Endodermal cell (in vitro differentiated cells): ENCODE measurements around the gene CD44. TPM values are rescaled to one million over a fixed set of nuclear protein-coding genes. Genes with fewer than 3 reads are reported as not detected.

Experiments
- DNase-seq: peaks from one replicate; pipeline ENCODE4 v3.0.0-alpha.2; 2017
- H3K27ac ChIP-seq: 2 replicates; pipeline ENCODE4 v1.5.1; 2013; ENCODE audit warnings: mild to moderate bottlenecking, low read depth, low read length, moderate library complexity
- H3K27me3 ChIP-seq: 2 replicates; pipeline ENCODE4 v1.6.1; 2013; ENCODE audit warnings: mild to moderate bottlenecking, low read length, moderate library complexity; ENCODE audit not compliant: insufficient read depth, control insufficient read depth, poor library complexity, severe bottlenecking
- H3K36me3 ChIP-seq: 2 replicates; pipeline ENCODE4 v1.7.0; 2013; ENCODE audit warnings: mild to moderate bottlenecking, low read length, moderate library complexity; ENCODE audit not compliant: control insufficient read depth, insufficient read depth
- H3K4me1 ChIP-seq: one replicate; pipeline ENCODE4 v1.7.0; 2013; ENCODE audit warnings: low read length; ENCODE audit not compliant: control insufficient read depth, insufficient read depth
- H3K4me3 ChIP-seq: 2 replicates; pipeline ENCODE4 v1.5.1; 2013; ENCODE audit warnings: mild to moderate bottlenecking, low read length, moderate library complexity
- H3K9ac ChIP-seq: 2 replicates; pipeline ENCODE4 v1.6.1; 2013; ENCODE audit warnings: mild to moderate bottlenecking, low read length, moderate library complexity; ENCODE audit not compliant: poor library complexity, severe bottlenecking; ENCODE audit errors: extremely low read depth
- H3K9me3 ChIP-seq: 2 replicates; pipeline ENCODE4 v1.6.1; 2013; ENCODE audit warnings: mild to moderate bottlenecking, low read length, moderate library complexity; ENCODE audit not compliant: control insufficient read depth
- H3K27ac Mint-ChIP-seq: 2 replicates; pipeline ENCODE4 v1.8.0; 2020; ENCODE audit warnings: mixed read lengths
- H3K27me3 Mint-ChIP-seq: 2 replicates; pipeline ENCODE4 v1.8.0; 2021; ENCODE audit warnings: mild to moderate bottlenecking, mixed read lengths; ENCODE audit not compliant: insufficient read depth
- H3K36me3 Mint-ChIP-seq: 2 replicates; pipeline ENCODE4 v1.8.0; 2020; ENCODE audit warnings: low read depth, mixed read lengths
- H3K4me1 Mint-ChIP-seq: 2 replicates; pipeline ENCODE4 v1.8.0; 2020; ENCODE audit warnings: mixed read lengths
- H3K4me3 Mint-ChIP-seq: 2 replicates; pipeline ENCODE4 v1.8.0; 2020; ENCODE audit warnings: mild to moderate bottlenecking, moderate library complexity, mixed read lengths
- H3K9me3 Mint-ChIP-seq: 2 replicates; pipeline ENCODE4 v1.8.0; 2020; ENCODE audit warnings: mild to moderate bottlenecking, mixed read lengths
- CTCF ChIP-seq: fragments of 200-600 bp; sonication (generic); conservative IDR thresholded peaks from 2 replicates; pipeline ENCODE4 v1.5.0; 2021; ENCODE audit warnings: antibody characterized with exemption, mild to moderate bottlenecking
- WGBS, 2 experiments: methylation state at CpG; one replicate each; pipeline versions ENCODE4 v1.1.5 to v1.1.7; 2013; ENCODE audit warnings: missing lambda C conversion rate in 2 of 2, mixed read lengths in 1 of 2; ENCODE audit not compliant: insufficient coverage in 1 of 2, insufficient read length in 1 of 2; 5-methylcytosine and 5-hydroxymethylcytosine counted together
- total RNA-seq, 2 donors: library from RNA; stranded (reverse); fragmentation: NEBNext Ultra II Directional in 1 of 2; extraction: Animal tissue kit (Norgen Biotek cat#: 25700) in 1 of 2; gene quantifications; 2 replicates in 1 of 2; 3 replicates in 1 of 2; pipeline ENCODE4 v1.2.1, GENCODE V29; 2021

CD44 gene
- total RNA-seq, 2 donors from 2014 or later = 1.2 to 4.6 TPM

- Mint-ChIP-seq H3K27me3 (peaks cover 15% of the 10 kb centered on the region), H3K4me1 (no peaks in the 10 kb centered on the region), H3K9me3 (peaks cover 8% of the 10 kb centered on the region), H3K27ac (no peak overlapping the region), H3K4me3 (no peak overlapping the region), H3K36me3 (no peaks in the 10 kb centered on the region)
- Histone ChIP-seq H3K9me3 (peaks cover 4% of the 10 kb centered on the region), H3K36me3 (no peaks in the 10 kb centered on the region), H3K27ac (no peak overlapping the region), H3K4me3 (no peak overlapping the region), H3K27me3 (no peaks in the 10 kb centered on the region), H3K9ac (no peak overlapping the region), H3K4me1 (no peaks in the 10 kb centered on the region)
- DNase-seq = no peak
- no peak for TF ChIP-seq CTCF
- WGBS, 2 experiments = 92 to 96% methylated on average over 4 to 5 of the region's 5 CpGs
These were observed 92.3 kb downstream of the CD44 start for GRCh38 chr11:35231076-35231860.

GRCh38 chr11:35232891-35233330, 93.9 kb downstream of the CD44 start:
- H3K36me3 ChIP-seq = no peaks in the 10 kb centered on the region
- 93 to 95% methylated on average over 3 to 4 of the region's 4 CpGs for WGBS, 2 experiments
- H3K9ac ChIP-seq = no peak overlapping the region
- no peak overlapping the region for H3K4me3 Mint-ChIP-seq
- peaks cover 19% of the 10 kb centered on the region for H3K27me3 Mint-ChIP-seq
- H3K4me1 ChIP-seq = no peaks in the 10 kb centered on the region
- H3K27me3 ChIP-seq = no peaks in the 10 kb centered on the region
- no peak overlapping the region for H3K27ac ChIP-seq
- no peak for TF ChIP-seq CTCF
- no peaks in the 10 kb centered on the region for H3K36me3 Mint-ChIP-seq
- peaks cover 8% of the 10 kb centered on the region for H3K9me3 Mint-ChIP-seq
- H3K4me3 ChIP-seq = no peak overlapping the region
- no peak overlapping the region for H3K27ac Mint-ChIP-seq
- DNase-seq = no peak
- no peaks in the 10 kb centered on the region for H3K4me1 Mint-ChIP-seq
- peaks cover 4% of the 10 kb centered on the region for H3K9me3 ChIP-seq

GRCh38 chr11:35233518-35233917, 94.5 kb downstream of the CD44 start:
- WGBS, 2 experiments = 90 to 100% methylated on average over 1 of the region's 1 CpG
- Mint-ChIP-seq H3K4me3 (no peak overlapping the region), H3K4me1 (peaks cover 1% of the 10 kb centered on the region), H3K9me3 (peaks cover 8% of the 10 kb centered on the region), H3K27ac (no peak overlapping the region), H3K27me3 (peaks cover 19% of the 10 kb centered on the region), H3K36me3 (no peaks in the 10 kb centered on the region)
- no peak overlapping the region for H3K4me3 ChIP-seq
- H3K27me3 ChIP-seq = no peaks in the 10 kb centered on the region
- H3K9me3 ChIP-seq = peaks cover 4% of the 10 kb centered on the region
- H3K36me3 ChIP-seq = no peaks in the 10 kb centered on the region
- H3K4me1 ChIP-seq = no peaks in the 10 kb centered on the region
- H3K9ac ChIP-seq = no peak overlapping the region
- no peak for DNase-seq
- no peak for TF ChIP-seq CTCF
- H3K27ac ChIP-seq = no peak overlapping the region
